ENCODE results near the gene FARS2. TPM values are rescaled to one million over a fixed set of nuclear protein-coding genes. Genes with fewer than 3 reads are reported as not detected.

The FARS2 gene
- total RNA-seq, 1 experiment from 2014 or later, result 13.8 TPM

DNA sequence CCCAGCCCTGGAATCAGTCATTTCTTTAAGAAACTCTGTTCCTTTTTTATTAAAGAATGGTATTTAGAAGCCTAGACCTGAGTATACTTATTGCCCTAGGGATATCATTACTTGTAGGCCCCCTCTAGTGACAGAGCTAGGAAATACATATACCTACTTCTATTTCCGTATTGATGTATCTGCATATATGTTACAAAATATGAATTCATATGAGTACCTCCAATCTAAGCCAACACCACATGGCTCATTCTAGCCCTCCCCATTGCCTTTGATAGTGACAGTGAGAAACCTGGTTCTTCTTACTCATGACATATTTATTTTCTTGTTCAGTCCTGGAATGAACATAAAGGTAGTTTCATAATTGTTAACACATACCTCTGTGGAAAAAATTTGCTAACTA, 137.2 kb downstream of the FARS2 start:
- Histone ChIP-seq H3K79me2 (ENCODE audit: insufficient read depth, low read length) (no peaks in the 10 kb centered on the region), H3K4me2 (ENCODE audit: low read length) (no peak overlapping the region), H3K9me3 (ENCODE audit: control insufficient read depth in 1 of 2, insufficient read depth in 1 of 2, low read depth in 1 of 2, low read length in 2 of 2) (no peaks in the 10 kb centered on the region), H3K9me2 (ENCODE audit: insufficient read depth) (no peaks in the 10 kb centered on the region), H3K4me3 (replicated peaks in 1 of 2; ENCODE audit: low read depth in 1 of 2, low read length in 2 of 2) (no peak overlapping the region), H2AFZ (ENCODE audit: low read depth, low read length, poor library complexity, severe bottlenecking) (no peak overlapping the region), H3K36me3 (ENCODE audit: control insufficient read depth in 1 of 2, insufficient read depth in 2 of 2, low read length in 2 of 2) (no peaks in the 10 kb centered on the region), H3K27ac (ENCODE audit: low read depth, low read length) (no peak overlapping the region), H3K27me3 (ENCODE audit: insufficient read depth, low read length) (no peaks in the 10 kb centered on the region), H4K20me1 (ENCODE audit: insufficient read depth) (no peaks in the 10 kb centered on the region), H3K9ac (ENCODE audit: low read length) (no peak overlapping the region), H3K4me1 (ENCODE audit: control insufficient read depth in 1 of 2, insufficient read depth in 2 of 2, low read length in 2 of 2) (no peaks in the 10 kb centered on the region)
- POLR2A ChIA-PET, result no interaction called here
- ATAC-seq (peak; percentile 92), DNase-seq (ENCODE audit: low read depth, low spot score) (peak; percentile 43)
- CTCF ChIA-PET, result interaction anchor here (1.0 kb wide), 2 partner anchors 255 to 342 kb away, joined by 4 to 10 read pairs; no protein-coding TSS in a partner anchor
- intact Hi-C loops (cut with micrococcal nuclease), result loop anchor here (1.0 kb wide), 2 partner anchors 183 to 255 kb away; no protein-coding TSS in a partner anchor
- RAD21 ChIA-PET (ENCODE audit: low non-redundant PET in 1 of 2, low total read pairs in 2 of 2, uncharacterized antibody in 2 of 2, unreplicated experiment in 2 of 2), result no interaction called here
- no peak for TF ChIP-seq EGR1 (IDR thresholded peaks at IDR 0.05; ENCODE audit: low read depth)
- no peak for TF ChIP-seq REST (IDR thresholded peaks at IDR 0.05; ENCODE audit: low read depth)
- peak; percentile 56 for TF ChIP-seq RAD21 (IDR thresholded peaks at IDR 0.05; ENCODE audit: low read depth)
- no peak for TF ChIP-seq ZNF274 (IDR thresholded peaks at IDR 0.05; ENCODE audit: low read depth, low read length)
- no peak for TF ChIP-seq ATF3 (IDR thresholded peaks at IDR 0.05)
- TF ChIP-seq FOSL1 (IDR thresholded peaks at IDR 0.05; ENCODE audit: low read depth), result no peak
- no peak for TF ChIP-seq SP1 (IDR thresholded peaks at IDR 0.05; ENCODE audit: low read depth)
- TF ChIP-seq CBX3 (IDR thresholded peaks at IDR 0.05; ENCODE audit: low read depth), result 0 out of 2 replicates have a peak, but pooled peaks have one; percentile 22
- no peak for TF ChIP-seq ZFX (IDR thresholded peaks at IDR 0.05)
- no peak for TF ChIP-seq ELF1 (IDR thresholded peaks at IDR 0.05; ENCODE audit: borderline replicate concordance, low read depth)
- TF ChIP-seq, protein P1, sequence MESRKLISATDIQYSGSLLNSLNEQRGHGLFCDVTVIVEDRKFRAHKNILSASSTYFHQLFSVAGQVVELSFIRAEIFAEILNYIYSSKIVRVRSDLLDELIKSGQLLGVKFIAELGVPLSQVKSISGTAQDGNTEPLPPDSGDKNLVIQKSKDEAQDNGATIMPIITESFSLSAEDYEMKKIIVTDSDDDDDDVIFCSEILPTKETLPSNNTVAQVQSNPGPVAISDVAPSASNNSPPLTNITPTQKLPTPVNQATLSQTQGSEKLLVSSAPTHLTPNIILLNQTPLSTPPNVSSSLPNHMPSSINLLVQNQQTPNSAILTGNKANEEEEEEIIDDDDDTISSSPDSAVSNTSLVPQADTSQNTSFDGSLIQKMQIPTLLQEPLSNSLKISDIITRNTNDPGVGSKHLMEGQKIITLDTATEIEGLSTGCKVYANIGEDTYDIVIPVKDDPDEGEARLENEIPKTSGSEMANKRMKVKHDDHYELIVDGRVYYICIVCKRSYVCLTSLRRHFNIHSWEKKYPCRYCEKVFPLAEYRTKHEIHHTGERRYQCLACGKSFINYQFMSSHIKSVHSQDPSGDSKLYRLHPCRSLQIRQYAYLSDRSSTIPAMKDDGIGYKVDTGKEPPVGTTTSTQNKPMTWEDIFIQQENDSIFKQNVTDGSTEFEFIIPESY (IDR thresholded peaks at IDR 0.05; ENCODE audit: extremely low read depth, insufficient replicate concordance, low read length), result no peak
- TF ChIP-seq POLR2A (IDR thresholded peaks at IDR 0.05; ENCODE audit: borderline replicate concordance, extremely low read depth, insufficient read depth, insufficient read length), result no peak
- TF ChIP-seq TCF7L2 (IDR thresholded peaks at IDR 0.05; ENCODE audit: borderline replicate concordance, extremely low read depth, insufficient read depth, insufficient read length), result no peak
- TF ChIP-seq, protein P2, sequence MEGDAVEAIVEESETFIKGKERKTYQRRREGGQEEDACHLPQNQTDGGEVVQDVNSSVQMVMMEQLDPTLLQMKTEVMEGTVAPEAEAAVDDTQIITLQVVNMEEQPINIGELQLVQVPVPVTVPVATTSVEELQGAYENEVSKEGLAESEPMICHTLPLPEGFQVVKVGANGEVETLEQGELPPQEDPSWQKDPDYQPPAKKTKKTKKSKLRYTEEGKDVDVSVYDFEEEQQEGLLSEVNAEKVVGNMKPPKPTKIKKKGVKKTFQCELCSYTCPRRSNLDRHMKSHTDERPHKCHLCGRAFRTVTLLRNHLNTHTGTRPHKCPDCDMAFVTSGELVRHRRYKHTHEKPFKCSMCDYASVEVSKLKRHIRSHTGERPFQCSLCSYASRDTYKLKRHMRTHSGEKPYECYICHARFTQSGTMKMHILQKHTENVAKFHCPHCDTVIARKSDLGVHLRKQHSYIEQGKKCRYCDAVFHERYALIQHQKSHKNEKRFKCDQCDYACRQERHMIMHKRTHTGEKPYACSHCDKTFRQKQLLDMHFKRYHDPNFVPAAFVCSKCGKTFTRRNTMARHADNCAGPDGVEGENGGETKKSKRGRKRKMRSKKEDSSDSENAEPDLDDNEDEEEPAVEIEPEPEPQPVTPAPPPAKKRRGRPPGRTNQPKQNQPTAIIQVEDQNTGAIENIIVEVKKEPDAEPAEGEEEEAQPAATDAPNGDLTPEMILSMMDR (IDR thresholded peaks at IDR 0.05 in 2 of 3, conservative IDR thresholded peaks at IDR 0.05 in 1 of 3; ENCODE audit: borderline replicate concordance in 1 of 3, insufficient read depth in 1 of 3, low read depth in 2 of 3, low read length in 2 of 3), result peak; percentile 49 to 60 (median 49); a peak in 5 of 6 replicates
- TF ChIP-seq POLR2AphosphoS5 (IDR thresholded peaks at IDR 0.05; ENCODE audit: low read depth, low read length), result no peak
- no peak for TF ChIP-seq CEBPB (IDR thresholded peaks at IDR 0.05; ENCODE audit: low read depth)
- no TSS peak for BruUV-seq (replicated peaks)

Measured in HCT116 (cell line).